Endothelial cell of umbilical vein (primary cell): ENCODE measurements around the gene MAPRE2. TPM values are rescaled to one million over a fixed set of nuclear protein-coding genes. Genes with fewer than 3 reads are reported as not detected.

ENCODE experiments used
- BruUV-seq: library from RNA; stranded (reverse); fragments of 400-500 nt; replicated peaks from 2 replicates; lab custom pipeline; 2021; lab: Mats Ljungman, UMichigan
- CTCF ChIA-PET: fragments of 300-600, 350-600 bp; sonication (Branson Sonifier 250); formaldehyde crosslinking; loops from one replicate; lab custom pipeline; 2021; ENCODE audit warnings: antibody characterized with exemption, inconsistent platforms; lab: Charles Lee
- POLR2A ChIA-PET: fragments of 300-600, 350-600 bp; sonication (Branson Sonifier 250); formaldehyde crosslinking; loops from one replicate; lab custom pipeline; 2021; ENCODE audit warnings: antibody characterized with exemption, inconsistent platforms; lab: Charles Lee
- DNase-seq: peaks from one replicate; pipeline ENCODE4 v3.0.0-alpha.2; 2011; ENCODE audit warnings: low read depth, low spot score
- FAIRE-seq: peaks from 2 replicates; lab custom pipeline; 2011; peaks lifted over from hg19 to GRCh38; lab: Jason Lieb, UNC
- H2AFZ ChIP-seq: 2 replicates; pipeline ENCODE4 v1.6.0; 2012; ENCODE audit warnings: low read depth, low read length, control low read depth, inconsistent platforms
- H3K27ac ChIP-seq: 2 replicates; pipeline ENCODE4 v1.5.1; 2011; ENCODE audit warnings: low read depth, mild to moderate bottlenecking, control low read depth, low read length, moderate library complexity; ENCODE audit not compliant: insufficient read depth
- H3K27me3 ChIP-seq, 2 experiments: 2 replicates each; pipeline versions ENCODE4 v1.6.0 to v1.6.1; 2011; ENCODE audit warnings: low read length in 2 of 2, mixed read lengths in 1 of 2; ENCODE audit not compliant: control insufficient read depth in 2 of 2, insufficient read depth in 2 of 2
- H3K36me3 ChIP-seq, 2 experiments: 2 replicates in 1 of 2; 3 replicates in 1 of 2; pipeline ENCODE4 v1.5.1; 2011; ENCODE audit warnings: low read length in 2 of 2, mild to moderate bottlenecking in 1 of 2, moderate library complexity in 1 of 2; ENCODE audit not compliant: control insufficient read depth in 2 of 2, insufficient read depth in 2 of 2; ENCODE audit errors: extremely low read depth in 1 of 2
- H3K4me1 ChIP-seq: 3 replicates; pipeline ENCODE4 v1.5.1; 2011; ENCODE audit warnings: mild to moderate bottlenecking, low read length; ENCODE audit not compliant: control insufficient read depth, insufficient read depth; ENCODE audit errors: extremely low read depth
- H3K4me2 ChIP-seq: 2 replicates; pipeline ENCODE4 v1.6.1; 2011; ENCODE audit warnings: low read length, control low read depth, mixed read lengths; ENCODE audit not compliant: insufficient read depth
- H3K4me3 ChIP-seq, 3 experiments: fragments of 200-600 bp in 1 of 3; sonication (generic), shearing (Covaris generic) in 1 of 3; replicated peaks in 1 of 3; 2 replicates each; pipeline ENCODE4 v1.5.1; 2011 to 2016; ENCODE audit warnings: control low read depth in 3 of 3, low read length in 3 of 3, mild to moderate bottlenecking in 2 of 3, inconsistent platforms in 1 of 3, low read depth in 1 of 3, moderate library complexity in 1 of 3; ENCODE audit not compliant: insufficient read depth in 1 of 3
- H3K79me2 ChIP-seq: 2 replicates; pipeline ENCODE4 v1.6.0; 2012; ENCODE audit warnings: low read length, inconsistent platforms; ENCODE audit not compliant: control insufficient read depth, insufficient read depth
- H3K9ac ChIP-seq: replicated peaks from 2 replicates; pipeline ENCODE3; 2011; ENCODE audit warnings: low read length, control low read depth; ENCODE audit not compliant: insufficient read depth; ENCODE audit errors: extremely low read depth
- H3K9me1 ChIP-seq: replicated peaks from 3 replicates; pipeline ENCODE4 v1.6.0; 2011; ENCODE audit warnings: mild to moderate bottlenecking, low read length; ENCODE audit not compliant: control insufficient read depth, insufficient read depth; ENCODE audit errors: extremely low read depth
- H3K9me3 ChIP-seq: replicated peaks from 2 replicates; pipeline ENCODE4 v1.5.1; 2012; ENCODE audit warnings: low read length, inconsistent platforms; ENCODE audit not compliant: control insufficient read depth, insufficient read depth
- H4K20me1 ChIP-seq: replicated peaks from 2 replicates; pipeline ENCODE3; 2011; ENCODE audit warnings: mild to moderate bottlenecking, low read length; ENCODE audit not compliant: control insufficient read depth, insufficient read depth; ENCODE audit errors: extremely low read depth
- EZH2 ChIP-seq: IDR thresholded peaks from 2 replicates; pipeline ENCODE4 v1.6.1; 2012; ENCODE audit warnings: borderline replicate concordance, low read depth, mild to moderate bottlenecking, moderate library complexity, low read length, inconsistent platforms; ENCODE audit not compliant: severe bottlenecking
- FOS ChIP-seq: IDR thresholded peaks from 2 replicates; pipeline ENCODE4 v1.6.1; 2011; ENCODE audit warnings: mild to moderate bottlenecking, low read length, moderate library complexity, borderline replicate concordance; ENCODE audit not compliant: insufficient read depth
- GATA2 ChIP-seq: IDR thresholded peaks from 2 replicates; pipeline ENCODE4 v1.7.0; 2011; ENCODE audit warnings: low read depth, mild to moderate bottlenecking, moderate library complexity, mixed read lengths, low read length; ENCODE audit not compliant: insufficient read length, insufficient read depth
- JUN ChIP-seq: IDR thresholded peaks from 2 replicates; pipeline ENCODE4 v1.6.1; 2011; ENCODE audit warnings: borderline replicate concordance, low read depth; ENCODE audit not compliant: insufficient read length, insufficient read depth
- MYC ChIP-seq: IDR thresholded peaks from one replicate; pipeline ENCODE4 v1.6.1; 2011; ENCODE audit warnings: mild to moderate bottlenecking, low read depth, low read length
- POLR2A ChIP-seq: IDR thresholded peaks from 2 replicates; pipeline ENCODE4 v1.6.1; 2012; ENCODE audit warnings: low read depth, mild to moderate bottlenecking, control low read depth, low read length
- POLR2AphosphoS5 ChIP-seq: IDR thresholded peaks from 2 replicates; pipeline ENCODE4 v1.6.1; 2012; ENCODE audit warnings: low read depth, mild to moderate bottlenecking, control low read depth, low read length, moderate library complexity; ENCODE audit not compliant: insufficient read depth
- dilution Hi-C: fragments of 300-500 bp; cut with MboI; formaldehyde crosslinking; loops from one replicate; pipeline ENCODE4 v1.15.0; 2019; ENCODE audit warnings: low sequenced_read_pairs; ENCODE audit not compliant: extremely low pct_ligation_motif_present
- intact Hi-C: fragments of 100-400 bp; cut with micrococcal nuclease; formaldehyde crosslinking; loops from one replicate; pipeline ENCODE4 v1.10.0; 2022
- polyA plus RNA-seq, 4 experiments: library from polyadenylated mRNA; depleted of rRNA in 3 of 4; stranded (reverse) in 3 of 4; unstranded in 1 of 4; fragments of >200 nt; gene quantifications; 2 replicates each; pipeline versions ENCODE4 v1.2.1 to v1.2.3, GENCODE V29; 2011 to 2012; ENCODE audit warnings: missing spikeins in 1 of 4
- total RNA-seq: library from RNA; stranded (reverse); gene quantifications from 2 replicates; pipeline ENCODE4 v1.2.3, GENCODE V29; 2021
- TF ChIP-seq, protein P1 (sequence below), 2 donors: IDR thresholded peaks; 1 replicate in 1 of 2; 2 replicates in 1 of 2; pipeline ENCODE4 v1.5.1; 2011; ENCODE audit warnings: low read length in 2 of 2, mild to moderate bottlenecking in 2 of 2, moderate library complexity in 2 of 2, control low read depth in 1 of 2, inconsistent platforms in 1 of 2, low read depth in 1 of 2; ENCODE audit not compliant: insufficient read depth in 1 of 2; ENCODE audit errors: extremely low read depth in 1 of 2
- TF ChIP-seq, protein P2 (sequence below): IDR thresholded peaks from 2 replicates; pipeline ENCODE4 v1.6.1; 2011; ENCODE audit not compliant: insufficient read depth, insufficient read length

The MAPRE2 gene
- total and polyA plus RNA-seq, 2 donors (not counting 3 experiments of a cell fraction or from before 2014, with no cell fraction given): 117 to 148 TPM

DNA sequence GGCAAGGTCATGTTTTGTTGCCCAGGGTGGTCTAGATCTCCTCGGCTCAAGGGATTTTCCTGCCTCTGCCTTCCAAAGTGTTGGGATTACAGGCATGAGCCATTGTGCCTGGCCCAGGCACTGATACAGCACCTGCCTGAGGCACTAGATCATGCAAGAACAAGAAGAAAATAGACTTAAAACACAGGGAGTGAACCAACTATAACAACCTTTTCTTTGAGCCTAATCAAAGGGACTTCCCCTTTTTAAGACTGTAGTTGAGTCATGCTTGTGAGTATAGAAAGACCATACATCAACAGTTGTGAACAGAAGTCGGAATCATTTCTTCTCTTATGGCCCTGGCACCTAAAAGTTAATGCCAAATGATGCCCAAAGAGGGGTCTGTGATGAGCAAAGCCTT, 47.9 kb upstream of the MAPRE2 start:
- dilution Hi-C loops: no loop called here
- no peak overlapping the region for H3K9ac ChIP-seq
- no peak overlapping the region for H3K4me3 ChIP-seq
- H4K20me1 ChIP-seq: no peaks in the 10 kb centered on the region
- CTCF ChIA-PET: interaction anchor here (0.6 to 1.4 kb wide), 3 partner anchors 15 to 56 kb away, joined by 3 to 4 read pairs (median 3); no protein-coding TSS in a partner anchor
- peaks cover 3 to 9% of the 10 kb centered on the region in 2 experiments for H3K27me3 ChIP-seq
- H2AFZ ChIP-seq: no peak overlapping the region
- no peak overlapping the region for H3K4me2 ChIP-seq
- no peaks in the 10 kb centered on the region for H3K9me3 ChIP-seq
- POLR2A ChIA-PET: no interaction called here
- H3K4me1 ChIP-seq: no peaks in the 10 kb centered on the region
- H3K36me3 ChIP-seq: no peaks in the 10 kb centered on the region
- H3K27ac ChIP-seq: no peak overlapping the region
- TF ChIP-seq, protein P1, sequence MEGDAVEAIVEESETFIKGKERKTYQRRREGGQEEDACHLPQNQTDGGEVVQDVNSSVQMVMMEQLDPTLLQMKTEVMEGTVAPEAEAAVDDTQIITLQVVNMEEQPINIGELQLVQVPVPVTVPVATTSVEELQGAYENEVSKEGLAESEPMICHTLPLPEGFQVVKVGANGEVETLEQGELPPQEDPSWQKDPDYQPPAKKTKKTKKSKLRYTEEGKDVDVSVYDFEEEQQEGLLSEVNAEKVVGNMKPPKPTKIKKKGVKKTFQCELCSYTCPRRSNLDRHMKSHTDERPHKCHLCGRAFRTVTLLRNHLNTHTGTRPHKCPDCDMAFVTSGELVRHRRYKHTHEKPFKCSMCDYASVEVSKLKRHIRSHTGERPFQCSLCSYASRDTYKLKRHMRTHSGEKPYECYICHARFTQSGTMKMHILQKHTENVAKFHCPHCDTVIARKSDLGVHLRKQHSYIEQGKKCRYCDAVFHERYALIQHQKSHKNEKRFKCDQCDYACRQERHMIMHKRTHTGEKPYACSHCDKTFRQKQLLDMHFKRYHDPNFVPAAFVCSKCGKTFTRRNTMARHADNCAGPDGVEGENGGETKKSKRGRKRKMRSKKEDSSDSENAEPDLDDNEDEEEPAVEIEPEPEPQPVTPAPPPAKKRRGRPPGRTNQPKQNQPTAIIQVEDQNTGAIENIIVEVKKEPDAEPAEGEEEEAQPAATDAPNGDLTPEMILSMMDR (IDR thresholded peaks at IDR 0.05; ENCODE audit: extremely low read depth in 1 of 2, insufficient read depth in 1 of 2, low read depth in 1 of 2, low read length in 2 of 2): no peak
- no peak for TF ChIP-seq POLR2A
- no peak for TF ChIP-seq JUN
- TF ChIP-seq EZH2: no peak
- TF ChIP-seq FOS: no peak
- TF ChIP-seq POLR2AphosphoS5: no peak
- TF ChIP-seq, protein P2, sequence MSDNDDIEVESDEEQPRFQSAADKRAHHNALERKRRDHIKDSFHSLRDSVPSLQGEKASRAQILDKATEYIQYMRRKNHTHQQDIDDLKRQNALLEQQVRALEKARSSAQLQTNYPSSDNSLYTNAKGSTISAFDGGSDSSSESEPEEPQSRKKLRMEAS: no peak
- TF ChIP-seq MYC: no peak
- no peak for TF ChIP-seq GATA2
- BruUV-seq: no TSS peak
- peaks cover 2% of the 10 kb centered on the region for H3K9me1 ChIP-seq
- H3K79me2 ChIP-seq: no peaks in the 10 kb centered on the region
- no peak for DNase-seq
- intact Hi-C loops: no loop called here
- no peak for FAIRE-seq
